IPS-NIHi7 (cell line): ENCODE data around the gene YIF1A.
"Not testable (repeated sequence)": the region's sequence is repeated elsewhere in the genome, so short reads cannot be mapped to it uniquely, and the experiment has no call there.

Experiments
- DNase-seq: peaks from one replicate; pipeline ENCODE4 v3.0.0; 2012; ENCODE audit warnings: mixed read lengths; ENCODE audit errors: extremely low spot score

Gene YIF1A

DNA sequence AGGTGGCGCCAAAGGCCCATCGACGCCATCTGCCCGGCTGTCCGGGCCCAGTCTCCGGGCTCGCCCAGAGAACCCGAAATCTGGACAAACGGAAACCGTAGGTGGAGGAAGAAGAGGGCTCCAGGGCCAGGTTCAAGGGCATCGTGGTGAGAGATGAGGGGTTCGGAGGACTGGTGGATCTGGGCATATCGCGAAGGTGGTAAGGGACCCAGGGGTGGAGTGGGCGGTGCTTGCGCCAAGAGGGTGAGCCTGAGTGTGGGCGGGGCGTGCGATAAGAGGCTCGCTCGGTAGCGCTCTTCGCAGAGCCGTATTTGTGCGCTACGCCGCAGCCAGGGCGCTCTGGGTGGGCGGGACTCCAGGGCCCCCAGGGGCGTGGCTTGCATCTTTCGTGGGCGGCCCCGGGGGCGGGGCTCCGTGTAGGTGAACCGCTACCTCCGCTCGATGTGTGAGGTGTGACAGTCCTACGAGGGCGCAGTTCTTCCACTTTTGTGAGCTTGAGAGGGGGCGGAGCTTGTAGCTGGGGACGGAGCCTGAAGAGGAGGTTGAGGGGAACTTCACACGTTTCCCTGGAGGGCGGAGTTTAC is 23.1 kb upstream of the YIF1A start:
- peak; percentile 83 for DNase-seq

DNA sequence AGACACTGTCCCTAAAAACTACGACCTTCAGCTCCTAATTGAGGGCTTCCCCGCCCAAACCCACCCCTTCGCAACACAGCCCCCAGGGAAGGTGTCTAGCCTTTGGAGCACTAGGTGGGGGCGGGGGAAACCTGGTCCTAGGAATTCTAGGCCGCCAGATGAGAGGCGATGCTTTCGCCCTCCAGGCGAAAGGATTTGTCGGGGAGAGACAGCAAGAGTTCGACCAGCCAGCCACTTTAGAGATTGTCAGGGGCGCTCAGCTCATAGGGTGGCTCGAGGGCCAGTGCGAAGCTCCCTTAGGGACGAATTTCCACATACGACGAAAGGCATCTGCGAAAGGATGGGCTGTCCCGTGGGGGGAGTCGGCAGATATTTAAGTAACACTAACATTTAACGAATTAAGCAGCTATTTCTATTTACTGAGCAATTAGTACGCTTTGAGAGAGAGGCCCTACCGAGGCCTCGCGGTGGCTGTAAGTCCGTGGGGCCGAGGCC is 22.6 kb upstream of the YIF1A start:
- DNase-seq = no peak

DNA sequence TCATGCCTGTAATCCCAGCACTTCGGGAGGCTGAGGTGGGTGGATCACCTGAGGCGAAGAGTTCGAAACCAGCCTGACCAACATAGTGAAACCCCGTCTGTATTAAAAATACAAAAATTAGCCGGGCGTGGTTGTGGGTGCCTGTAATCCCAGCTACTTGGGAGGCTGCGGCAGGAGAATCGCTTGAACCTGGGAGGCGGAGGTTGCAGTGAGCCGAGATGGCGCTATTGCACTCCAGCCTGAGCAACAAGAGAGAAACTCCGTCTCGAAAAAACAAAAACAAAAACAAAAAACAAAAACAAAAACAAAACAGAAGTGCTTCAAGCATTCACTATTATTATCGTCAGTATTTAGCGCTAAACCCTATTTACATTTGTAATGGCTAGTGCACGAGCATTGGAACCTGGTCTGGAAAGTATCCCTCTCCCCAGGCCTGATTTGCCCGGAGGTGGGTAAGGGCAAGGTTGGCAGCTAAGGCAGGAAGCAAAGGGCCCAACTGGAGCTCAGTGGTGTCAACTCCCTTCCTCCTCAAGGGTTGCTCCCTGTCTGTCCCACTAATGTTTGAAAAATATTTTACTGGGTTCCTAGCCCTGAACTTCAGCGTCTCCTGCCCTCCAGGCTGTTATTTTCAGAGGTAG is 22.0 kb upstream of the YIF1A start:
- DNase-seq = not testable (repeated sequence)

DNA sequence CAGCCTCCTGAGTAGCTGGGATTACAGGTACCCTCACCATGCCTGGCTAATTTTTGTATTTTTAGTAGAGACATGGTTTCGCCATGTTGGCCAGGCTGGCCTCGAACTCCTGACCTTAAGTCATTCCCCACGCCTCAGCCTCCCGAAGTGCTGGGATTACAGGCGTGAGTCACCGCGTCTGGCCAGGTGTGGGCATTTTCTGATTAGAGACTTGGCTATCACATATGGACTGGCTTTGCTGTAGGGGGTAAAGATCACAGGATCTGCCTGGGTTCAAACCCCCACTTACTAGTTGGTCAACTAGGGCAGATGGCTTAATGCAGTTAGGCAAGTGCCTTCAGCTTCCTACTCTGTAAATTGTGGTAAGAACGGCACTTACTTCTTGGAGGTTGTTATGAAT is 21.4 kb upstream of the YIF1A start:
- no peak for DNase-seq

DNA sequence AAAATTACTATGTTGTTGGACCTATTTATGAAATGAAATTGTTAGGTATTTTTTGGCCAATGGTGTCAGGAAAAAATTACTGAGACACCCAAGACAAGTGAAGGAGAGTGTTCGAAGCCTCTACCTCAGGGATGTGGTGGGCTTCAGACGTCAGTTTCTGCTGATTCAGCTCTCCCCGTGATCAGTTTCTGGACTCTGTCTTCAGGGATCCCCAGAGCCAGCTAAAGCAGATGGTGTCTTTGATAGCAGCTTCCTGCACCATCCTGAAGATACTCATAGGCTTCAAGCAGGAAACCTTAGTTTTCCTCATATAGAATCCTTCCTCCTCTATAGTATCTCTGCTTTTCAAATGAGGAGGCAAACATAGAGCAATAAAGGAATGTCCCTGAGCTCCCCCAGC is 20.5 kb upstream of the YIF1A start:
- DNase-seq = no peak

DNA sequence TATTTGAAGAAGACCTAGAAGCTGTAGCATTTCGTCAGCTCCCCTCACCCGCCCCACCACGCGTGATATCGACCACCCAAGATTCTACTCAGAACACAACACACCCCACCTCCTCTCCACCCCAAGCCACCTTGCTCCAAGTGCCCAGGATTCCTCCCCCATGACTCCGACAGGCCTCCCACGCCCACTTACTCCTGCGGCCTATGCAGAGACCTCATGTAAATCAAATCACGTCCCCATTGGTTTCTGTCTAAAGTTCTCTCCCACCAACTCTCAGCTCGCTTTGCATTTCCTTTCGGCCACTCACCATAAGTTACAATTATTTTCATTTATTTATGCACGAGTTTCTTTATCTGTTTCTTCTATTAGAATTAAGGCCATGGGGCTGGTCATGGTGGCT is 13.7 kb upstream of the YIF1A start:
- DNase-seq = no peak

DNA sequence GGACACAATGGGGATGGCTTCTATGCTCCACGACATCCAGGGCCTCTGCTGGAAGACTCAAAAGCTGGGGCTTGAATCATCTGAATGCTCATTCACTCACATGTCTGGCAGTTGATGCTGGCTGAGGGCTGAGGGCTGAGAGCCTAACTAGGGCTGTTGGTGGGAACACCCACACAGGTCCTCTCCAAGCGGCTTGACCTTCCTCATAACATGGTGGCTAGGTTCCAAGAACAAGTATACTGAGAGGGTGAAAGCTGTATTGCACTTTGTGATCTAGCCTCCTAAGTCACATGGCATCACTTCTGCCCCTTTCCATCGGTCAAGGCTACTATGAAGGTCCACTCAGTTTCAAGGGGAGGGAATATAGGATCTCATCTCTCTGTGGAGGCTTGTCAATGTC is 10.2 kb upstream of the YIF1A start:
- no peak for DNase-seq

DNA sequence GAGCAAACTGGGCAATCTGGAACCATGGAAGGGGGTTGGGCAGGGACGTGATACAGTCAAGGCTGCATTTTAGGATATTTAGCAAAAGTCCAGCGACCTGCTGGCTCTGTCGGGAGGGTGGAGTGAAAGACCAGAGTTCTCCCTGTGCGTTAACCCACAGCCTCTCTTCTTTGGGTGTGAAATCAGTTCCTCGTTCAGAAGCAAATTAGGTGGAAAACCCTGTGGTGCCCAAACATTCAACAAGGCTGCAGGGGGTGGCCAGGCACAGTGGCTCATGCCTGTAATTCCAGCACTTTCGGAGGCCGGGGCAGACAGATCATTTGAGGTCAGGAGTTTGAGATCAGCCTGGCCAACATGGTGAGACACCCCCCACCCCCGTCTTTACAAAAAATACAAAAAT is 8.7 kb upstream of the YIF1A start:
- DNase-seq = no peak

DNA sequence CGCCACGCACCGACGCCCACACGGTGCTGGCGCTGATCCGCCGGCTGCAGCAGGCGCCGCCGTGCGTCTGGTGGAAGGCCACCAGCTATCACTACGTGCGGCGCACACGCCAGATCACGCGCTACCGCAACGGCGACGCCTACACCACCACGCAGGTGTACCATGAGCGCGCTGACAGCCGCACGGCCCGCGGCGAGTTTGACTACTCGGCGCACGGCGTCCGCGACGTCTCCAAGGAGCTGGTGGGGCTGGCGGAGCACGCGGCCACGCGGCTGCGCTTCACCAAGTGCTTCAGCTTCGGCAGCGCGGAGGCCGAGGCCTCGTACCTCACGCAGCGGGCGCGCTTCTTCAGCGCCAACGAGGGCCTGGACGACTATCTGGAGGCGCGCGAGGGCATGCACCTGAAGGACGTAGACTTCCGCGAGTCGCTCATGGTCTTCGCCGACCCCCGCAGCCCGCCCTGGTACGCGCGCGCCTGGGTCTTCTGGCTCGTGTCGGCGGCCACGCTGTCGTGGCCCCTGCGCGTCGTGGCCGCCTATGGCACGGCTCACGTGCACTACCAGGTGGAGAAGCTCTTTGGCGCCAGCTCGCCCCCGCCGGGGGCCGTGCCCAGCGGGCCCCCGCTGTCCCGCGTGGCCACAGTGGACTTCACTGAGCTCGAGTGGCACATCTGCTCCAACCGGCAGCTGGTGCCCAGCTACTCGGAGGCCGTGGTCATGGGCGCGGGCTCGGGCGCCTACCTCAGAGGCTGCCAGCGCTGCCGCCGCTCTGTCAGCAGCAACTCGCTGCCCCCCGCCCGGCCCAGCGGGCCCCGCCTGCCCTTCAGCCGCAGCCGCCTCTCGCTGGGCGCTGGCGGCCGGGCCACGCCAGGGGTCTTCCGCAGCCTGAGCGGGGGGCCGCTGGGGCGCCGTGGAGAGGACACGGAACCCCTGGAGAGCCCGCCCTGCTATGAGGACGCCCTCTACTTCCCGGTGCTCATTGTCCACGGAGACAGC is 6.0 kb upstream of the YIF1A start:
- no peak for DNase-seq

DNA sequence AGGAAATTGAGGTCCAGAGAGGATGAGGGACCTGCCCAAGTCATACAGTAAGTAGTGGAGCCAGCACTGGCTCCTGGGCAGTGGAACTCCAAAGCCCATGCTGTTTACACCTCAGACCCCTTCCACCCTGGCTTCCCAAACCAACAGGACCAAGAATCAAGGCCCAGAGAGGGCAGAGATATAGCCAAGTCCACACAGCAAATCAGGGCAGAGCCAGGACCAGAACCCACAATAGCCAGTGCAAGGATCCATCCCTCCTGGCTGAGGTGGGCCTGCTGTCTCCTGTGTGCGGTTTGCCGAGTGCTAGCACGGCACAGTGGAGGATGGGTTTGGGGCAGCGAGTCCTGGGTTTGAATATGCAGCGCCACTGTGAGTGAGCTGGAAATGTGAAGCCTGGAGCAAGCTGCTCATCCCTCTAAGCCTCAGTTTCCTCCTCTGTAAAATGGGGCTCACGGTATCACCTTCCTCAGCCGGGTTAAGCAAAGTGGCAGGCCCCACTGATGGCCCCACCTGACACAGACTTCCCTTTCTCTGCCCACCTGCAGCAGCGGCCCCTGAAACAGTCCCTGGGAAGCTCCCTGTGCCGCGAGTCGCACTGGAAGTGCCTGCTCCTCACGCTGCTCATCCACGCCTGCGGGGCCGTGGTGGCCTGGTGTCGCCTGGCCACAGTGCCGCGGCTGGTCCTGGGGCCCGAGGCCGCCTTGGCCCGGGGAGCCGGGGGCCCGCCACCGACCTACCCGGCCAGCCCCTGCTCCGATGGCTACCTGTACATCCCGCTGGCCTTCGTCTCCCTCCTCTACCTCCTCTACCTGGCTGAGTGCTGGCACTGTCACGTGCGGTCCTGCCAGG is 5.1 kb upstream of the YIF1A start:
- DNase-seq = no peak

DNA sequence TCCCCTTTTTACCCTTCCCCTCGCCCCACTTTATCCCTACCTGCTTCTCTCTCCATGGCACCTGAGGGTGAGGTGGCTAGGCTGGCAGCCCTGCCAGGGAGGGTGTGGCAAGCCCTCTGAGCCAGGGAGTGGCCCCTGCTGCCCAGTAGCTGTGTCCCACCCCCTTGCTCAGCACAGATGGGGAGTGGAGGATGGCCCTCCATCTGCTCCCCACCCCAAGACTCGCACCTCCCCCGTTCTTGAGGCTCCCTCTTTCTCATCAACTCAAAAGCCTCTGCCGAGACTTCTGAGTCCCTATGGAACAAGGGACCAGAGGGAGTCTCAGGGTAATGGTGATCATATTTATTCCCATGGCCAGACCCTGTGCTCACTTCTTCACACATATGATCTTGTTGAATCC is 4.4 kb upstream of the YIF1A start:
- DNase-seq = no peak

DNA sequence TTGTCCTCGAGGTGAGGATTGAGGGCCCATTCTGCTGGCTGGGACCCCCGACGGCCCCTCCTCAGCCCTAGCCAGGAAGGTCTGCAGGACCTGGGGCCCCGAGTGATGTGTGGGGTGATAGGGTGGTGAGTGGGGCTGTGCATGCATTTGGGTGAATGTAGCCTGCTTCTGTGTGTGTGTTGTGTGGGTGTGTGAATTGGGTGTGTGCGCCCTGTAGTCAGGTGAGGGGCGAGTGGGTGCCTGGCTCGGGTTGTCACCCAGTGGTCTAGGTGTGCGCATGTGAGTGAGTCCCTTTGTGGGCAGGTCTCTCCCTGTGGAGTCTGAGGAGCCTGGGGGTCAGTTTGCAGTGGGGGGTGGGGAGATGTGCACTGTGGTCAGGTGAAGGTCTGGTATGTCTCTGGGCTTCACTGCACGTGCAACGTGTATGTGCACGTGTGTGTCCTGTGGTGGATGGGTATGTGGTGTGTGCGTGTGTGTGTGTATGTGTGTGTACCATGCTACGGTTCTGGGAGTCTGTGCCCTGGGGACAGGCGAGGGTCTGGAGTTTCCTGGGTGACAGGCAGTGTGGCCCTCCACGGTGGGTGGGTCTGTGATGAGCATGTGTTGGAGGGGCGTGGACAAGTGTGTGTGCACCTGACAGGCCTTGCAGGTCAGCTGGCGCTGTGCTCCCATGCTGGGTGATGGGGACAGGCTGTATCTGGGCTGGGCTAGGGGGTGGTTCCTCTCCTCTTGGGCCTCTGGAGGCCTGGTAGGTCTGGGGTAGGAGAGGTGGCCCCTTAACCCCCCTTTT is 3.8 kb upstream of the YIF1A start:
- DNase-seq = no peak

DNA sequence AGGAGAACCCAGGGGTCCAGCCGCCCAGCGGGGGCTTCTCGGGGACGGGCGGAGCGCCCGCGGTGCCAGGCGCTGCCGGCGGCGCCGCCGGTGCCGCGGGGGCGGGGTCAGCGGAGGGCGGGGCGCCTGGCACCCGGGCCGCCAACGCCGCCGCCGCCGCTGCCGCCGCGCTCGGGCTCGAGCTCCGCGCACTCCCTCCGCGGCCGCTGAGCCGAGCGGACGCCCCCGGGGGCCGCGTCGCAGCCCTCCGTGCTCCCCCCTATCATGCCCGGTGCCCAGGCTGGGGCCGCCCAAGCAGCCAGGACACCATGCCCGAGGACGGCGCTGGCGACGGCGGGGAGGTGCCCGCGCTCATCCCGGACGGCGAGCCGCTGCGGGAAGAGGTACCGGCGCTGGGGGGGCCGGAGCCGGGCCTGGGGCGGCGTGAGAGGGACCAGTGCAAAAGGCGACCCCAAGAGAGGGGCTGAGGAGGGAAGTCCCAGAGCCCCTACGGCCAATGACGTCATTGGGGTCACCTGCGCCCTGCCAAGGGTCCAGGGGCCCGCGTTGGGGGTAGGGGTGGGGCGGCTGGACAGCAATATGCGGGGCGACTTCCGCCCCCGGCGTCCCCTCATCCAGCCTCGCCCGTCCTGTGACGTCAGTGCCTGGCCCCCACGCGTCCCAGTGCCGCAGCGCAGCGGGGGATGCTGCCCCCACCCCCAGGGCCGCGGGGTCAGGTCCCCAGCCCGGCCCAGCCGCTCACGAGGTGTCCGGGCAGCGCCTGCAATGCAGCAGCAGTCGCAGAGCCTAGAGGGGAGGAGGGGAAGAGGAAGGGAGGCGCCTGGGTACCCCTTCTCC is 3.0 kb upstream of the YIF1A start, which contains the start of gene TMEM151A:
Gene TMEM151A (plus strand): TSS at position 189 of the 837 bp plus-strand sequence. CDS start 120 bp downstream, at position 309.
- no peak for DNase-seq

DNA sequence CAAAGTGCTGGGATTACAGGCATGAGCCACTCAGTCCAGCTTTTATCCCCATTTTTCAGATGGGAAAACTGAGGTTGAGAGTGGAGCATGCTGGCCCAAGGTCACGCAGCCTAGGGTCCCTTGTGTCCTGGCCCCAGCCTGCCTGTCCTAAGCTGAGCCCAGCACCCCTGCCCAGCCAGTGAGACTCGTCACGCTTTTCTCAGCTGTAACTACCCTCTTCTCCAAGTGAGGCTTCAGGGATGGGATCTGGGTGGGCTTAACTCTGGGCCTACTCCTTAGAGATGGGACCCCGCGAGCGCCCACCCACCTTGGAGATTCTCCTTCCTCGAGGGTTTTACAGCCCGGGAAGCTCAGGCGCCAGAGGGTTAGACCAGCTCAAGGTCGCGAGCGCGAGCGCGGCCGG is 2.4 kb upstream of the YIF1A start:
- DNase-seq = no peak

DNA sequence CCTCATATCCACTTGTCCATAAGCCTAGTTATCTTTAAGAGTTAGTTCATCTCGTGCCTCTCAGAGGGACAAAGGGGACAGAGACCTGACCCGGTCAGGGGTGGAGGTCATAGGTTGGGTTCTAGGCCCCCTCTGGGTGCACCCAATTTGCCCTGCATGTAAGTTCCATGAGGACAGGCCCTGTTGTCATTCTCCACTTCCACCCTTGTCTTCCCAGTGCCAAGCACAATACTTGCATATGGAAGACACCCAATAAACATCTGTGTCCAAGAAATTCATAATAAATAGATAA is 1.3 kb upstream of the YIF1A start:
- no peak for DNase-seq

DNA sequence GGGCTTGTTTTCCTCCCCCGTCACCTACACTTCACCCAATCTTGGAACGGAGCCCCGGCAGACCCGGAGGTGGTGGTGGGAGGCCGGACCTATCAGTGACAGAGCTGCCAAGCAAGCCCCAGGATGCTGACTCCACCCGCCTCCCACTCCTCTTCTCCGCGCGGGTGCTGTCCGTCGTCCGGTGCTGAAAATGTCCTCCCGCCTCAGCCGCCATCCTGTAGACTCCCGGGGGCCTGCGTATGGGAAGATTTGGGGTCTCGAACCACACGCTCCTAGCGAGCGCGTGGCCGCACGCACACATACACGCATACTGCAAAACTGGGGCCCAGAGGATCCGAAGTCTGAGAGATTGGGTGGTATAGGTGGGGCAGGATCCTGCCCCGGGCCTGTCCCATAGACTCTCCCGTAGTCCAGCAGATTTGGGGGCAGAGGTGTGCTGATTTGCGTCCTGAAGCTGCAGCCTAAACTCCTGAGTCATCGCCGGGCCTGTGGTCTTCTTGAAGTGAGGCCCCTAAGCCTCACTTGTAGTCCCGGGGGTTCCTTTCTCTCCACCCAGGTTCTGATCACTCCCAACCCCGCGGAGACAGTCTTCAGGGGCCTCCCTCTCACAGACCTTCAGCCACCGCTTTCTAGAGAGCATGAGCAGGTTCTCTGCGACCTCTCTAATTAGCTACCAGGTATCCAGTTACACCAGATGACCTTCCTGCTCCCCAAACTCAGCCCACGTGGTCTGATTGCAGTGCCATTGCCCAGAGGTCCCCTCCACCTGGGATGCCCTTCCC is 796 bp upstream of the YIF1A start:
- DNase-seq = peak; percentile 91

DNA sequence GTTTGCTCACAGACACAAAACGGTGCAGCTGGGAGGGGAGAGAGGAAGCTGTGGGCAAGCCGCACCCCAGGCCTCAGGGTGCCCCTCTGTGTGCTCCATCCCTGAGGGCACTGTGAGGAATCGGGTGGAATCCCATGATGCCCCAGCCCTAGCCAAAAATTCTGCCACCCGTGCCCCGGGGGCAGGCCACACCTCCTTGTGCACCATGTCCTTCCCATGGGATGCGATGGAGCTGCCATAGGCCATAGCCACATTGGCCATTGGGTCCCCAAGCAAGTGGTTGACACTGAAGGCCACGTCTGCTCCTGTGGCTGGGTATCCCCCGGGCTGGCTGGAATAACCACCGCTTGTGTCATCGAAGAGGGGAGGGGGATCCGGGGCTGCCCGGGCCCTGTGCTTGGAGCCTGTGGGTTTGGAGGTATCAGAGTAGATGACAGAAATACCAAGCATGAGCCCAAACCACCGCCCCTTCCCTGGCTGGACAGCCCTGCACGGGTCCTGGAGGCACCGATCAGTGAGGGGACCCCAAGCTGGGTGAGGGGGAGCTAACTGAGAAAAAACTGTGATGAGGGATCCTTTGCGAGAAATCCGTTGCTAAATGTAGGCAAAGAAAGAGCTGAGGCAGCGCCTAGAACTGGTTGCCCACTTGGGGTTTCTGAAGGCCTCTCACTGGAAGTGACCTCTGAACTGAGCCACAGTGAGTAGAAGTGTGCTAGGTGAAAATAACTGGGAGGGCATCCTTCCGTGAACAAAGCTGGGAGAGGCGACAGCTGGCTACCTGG is 863 bp downstream of the YIF1A start:
- DNase-seq = no peak

DNA sequence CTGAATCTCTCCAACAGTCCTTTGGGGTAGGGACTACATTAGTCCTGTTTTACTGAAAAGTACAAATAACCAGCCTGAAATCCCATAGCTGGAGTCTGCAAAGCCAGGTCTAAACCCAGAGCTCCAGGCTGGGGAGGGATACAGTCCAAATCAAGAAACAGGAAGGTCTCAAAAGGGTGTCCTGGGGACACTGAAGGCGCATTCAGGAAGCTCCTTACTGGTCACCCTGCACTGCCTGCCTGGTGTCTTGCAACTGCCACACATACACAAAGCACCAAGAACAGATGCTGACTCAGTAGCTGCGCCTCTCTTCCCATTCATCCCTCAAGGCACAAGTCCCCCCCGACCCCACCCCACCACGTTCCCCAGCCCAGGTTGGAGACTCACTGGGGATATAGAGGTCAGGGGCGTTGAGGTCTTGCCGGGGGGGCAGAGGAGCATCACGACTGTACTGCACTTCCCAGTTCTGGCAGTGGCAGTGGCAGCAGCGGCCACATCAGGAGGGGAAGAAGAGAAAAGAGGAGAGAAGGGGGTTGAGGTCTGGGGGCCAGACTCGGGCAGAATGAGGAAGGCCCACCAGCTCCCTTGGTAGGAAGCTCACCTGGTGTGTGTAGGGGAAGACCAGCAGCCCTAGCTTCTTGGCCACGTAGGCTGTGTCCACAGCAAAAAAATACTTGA is 1.6 kb downstream of the YIF1A start:
- no peak for DNase-seq
